Upper lobe of left lung (tissue), 4 donors: Measurements from ENCODE around the gene UBE2J2.

Experiments used
- POLR2A ChIP-seq, 4 donors: fragments of 450-650 bp; IDR thresholded peaks; one replicate each; pipeline ENCODE4 v1.5.1; 2016 to 2017; ENCODE audit warnings: antibody characterized with exemption in 4 of 4, mild to moderate bottlenecking in 2 of 4
- TF ChIP-seq, protein P1 (sequence below), 6 experiments: fragments of 450-650 bp in 4 of 6; fragments of 200-600 bp in 2 of 6; sonication (generic) in 2 of 6; IDR thresholded peaks; one replicate each; pipeline ENCODE4 v1.5.1; 2016 to 2019; ENCODE audit warnings: antibody characterized with exemption in 6 of 6

DNA sequence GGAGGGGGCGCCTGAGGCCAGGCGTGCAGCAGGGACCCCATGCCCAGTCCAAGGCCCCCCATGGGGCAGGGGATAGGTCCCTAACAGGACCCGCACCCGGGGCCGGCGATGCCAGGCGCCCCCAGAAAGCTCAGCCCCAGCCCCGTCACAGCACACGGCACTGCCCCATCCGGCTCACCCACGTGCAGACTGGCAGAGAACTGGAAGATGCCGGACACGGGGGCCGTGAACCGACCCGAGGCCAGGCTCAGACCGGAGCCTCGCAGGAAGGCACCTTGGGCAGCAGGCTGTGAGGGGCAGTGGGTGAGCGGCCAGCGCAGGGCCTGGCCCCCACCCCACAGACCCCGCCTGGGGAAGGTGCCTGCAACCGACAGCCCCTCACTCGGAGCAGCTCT, 30.4 kb downstream of the UBE2J2 start:
- TF ChIP-seq, protein P1, sequence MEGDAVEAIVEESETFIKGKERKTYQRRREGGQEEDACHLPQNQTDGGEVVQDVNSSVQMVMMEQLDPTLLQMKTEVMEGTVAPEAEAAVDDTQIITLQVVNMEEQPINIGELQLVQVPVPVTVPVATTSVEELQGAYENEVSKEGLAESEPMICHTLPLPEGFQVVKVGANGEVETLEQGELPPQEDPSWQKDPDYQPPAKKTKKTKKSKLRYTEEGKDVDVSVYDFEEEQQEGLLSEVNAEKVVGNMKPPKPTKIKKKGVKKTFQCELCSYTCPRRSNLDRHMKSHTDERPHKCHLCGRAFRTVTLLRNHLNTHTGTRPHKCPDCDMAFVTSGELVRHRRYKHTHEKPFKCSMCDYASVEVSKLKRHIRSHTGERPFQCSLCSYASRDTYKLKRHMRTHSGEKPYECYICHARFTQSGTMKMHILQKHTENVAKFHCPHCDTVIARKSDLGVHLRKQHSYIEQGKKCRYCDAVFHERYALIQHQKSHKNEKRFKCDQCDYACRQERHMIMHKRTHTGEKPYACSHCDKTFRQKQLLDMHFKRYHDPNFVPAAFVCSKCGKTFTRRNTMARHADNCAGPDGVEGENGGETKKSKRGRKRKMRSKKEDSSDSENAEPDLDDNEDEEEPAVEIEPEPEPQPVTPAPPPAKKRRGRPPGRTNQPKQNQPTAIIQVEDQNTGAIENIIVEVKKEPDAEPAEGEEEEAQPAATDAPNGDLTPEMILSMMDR (IDR thresholded peaks at IDR 0.05): no peak
- no peak for TF ChIP-seq POLR2A (IDR thresholded peaks at IDR 0.05)
